H1 (cell line): ENCODE measurements around the gene MBTPS2. TPM values are rescaled to one million over a fixed set of nuclear protein-coding genes. Genes with fewer than 3 reads are reported as not detected.

Experiments
- CTCF ChIA-PET: fragments of 300-600 bp; sonication (Branson Sonifier 250); formaldehyde crosslinking; loops from one replicate; lab custom pipeline; 2021; ENCODE audit not compliant: partially characterized antibody; lab: Charles Lee
- POLR2A ChIA-PET: fragments of 300-600 bp; sonication (Branson Sonifier 250); formaldehyde crosslinking; loops from one replicate; lab custom pipeline; 2021; ENCODE audit warnings: inconsistent platforms; ENCODE audit not compliant: partially characterized antibody; lab: Charles Lee
- DNase-seq, 2 experiments: peaks; one replicate each; pipeline versions ENCODE4 v3.0.0 to v3.0.0-alpha.2; 2010 to 2022; ENCODE audit warnings: low spot score in 2 of 2, low read depth in 1 of 2, mixed read lengths in 1 of 2
- FAIRE-seq: peaks from 2 replicates; lab custom pipeline; 2011; peaks lifted over from hg19 to GRCh38; lab: Jason Lieb, UNC
- H2AFZ ChIP-seq: 2 replicates; pipeline ENCODE4 v1.8.1; 2012; ENCODE audit warnings: low read length, inconsistent platforms
- H2AK5ac ChIP-seq: 2 replicates; pipeline ENCODE4 v1.6.1; 2013; ENCODE audit warnings: low read depth, low read length
- H2BK120ac ChIP-seq: replicated peaks from 2 replicates; pipeline ENCODE3; 2013; ENCODE audit warnings: low read depth, low read length, inconsistent platforms
- H2BK12ac ChIP-seq: 2 replicates; pipeline ENCODE4 v1.6.1; 2013; ENCODE audit warnings: low read depth, low read length
- H2BK15ac ChIP-seq: 2 replicates; pipeline ENCODE4 v1.6.1; 2013; ENCODE audit warnings: low read length
- H2BK20ac ChIP-seq: 2 replicates; pipeline ENCODE4 v1.6.1; 2013; ENCODE audit warnings: low read length
- H2BK5ac ChIP-seq: 2 replicates; pipeline ENCODE4 v1.6.1; 2013; ENCODE audit warnings: low read depth, low read length
- H3K14ac ChIP-seq: 2 replicates; pipeline ENCODE4 v1.6.1; 2013; ENCODE audit warnings: inconsistent platforms; ENCODE audit not compliant: insufficient read length
- H3K18ac ChIP-seq: 2 replicates; pipeline ENCODE4 v1.6.1; 2013; ENCODE audit warnings: low read length; ENCODE audit errors: extremely low read depth
- H3K23ac ChIP-seq: 2 replicates; pipeline ENCODE4 v1.6.1; 2013; ENCODE audit warnings: inconsistent platforms; ENCODE audit not compliant: insufficient read length
- H3K23me2 ChIP-seq: 2 replicates; pipeline ENCODE4 v1.6.1; 2013; ENCODE audit warnings: low read depth, low read length
- H3K27ac ChIP-seq: 2 replicates; pipeline ENCODE4 v1.6.1; 2011; ENCODE audit warnings: low read depth, low read length, inconsistent platforms
- H3K27me3 ChIP-seq, 4 experiments: replicated peaks in 1 of 4; 1 replicate in 1 of 4; 2 replicates in 3 of 4; pipeline versions ENCODE4 v1.6.1 to v1.8.1; 2011 to 2013; ENCODE audit warnings: low read length in 3 of 4, mild to moderate bottlenecking in 3 of 4, inconsistent platforms in 2 of 4, mixed read lengths in 2 of 4, moderate library complexity in 1 of 4; ENCODE audit not compliant: control insufficient read depth in 3 of 4, insufficient read depth in 3 of 4; ENCODE audit errors: extremely low read depth in 1 of 4
- H3K36me3 ChIP-seq, 4 experiments: 2 replicates each; pipeline versions ENCODE4 v1.6.1 to v1.8.1; 2011 to 2013; ENCODE audit warnings: mild to moderate bottlenecking in 4 of 4, low read length in 3 of 4, moderate library complexity in 2 of 4, control low read depth in 1 of 4, inconsistent platforms in 1 of 4; ENCODE audit not compliant: insufficient read depth in 4 of 4, control insufficient read depth in 2 of 4
- H3K4ac ChIP-seq: replicated peaks from 2 replicates; pipeline ENCODE3; 2013; ENCODE audit warnings: low read length, low read depth, mixed read lengths, inconsistent platforms; ENCODE audit not compliant: insufficient read length
- H3K4me1 ChIP-seq, 4 experiments: replicated peaks in 1 of 4; 1 replicate in 1 of 4; 2 replicates in 3 of 4; pipeline versions ENCODE4 v1.6.1 to v1.8.1; 2011 to 2013; ENCODE audit warnings: low read length in 3 of 4, inconsistent platforms in 2 of 4, mixed read lengths in 1 of 4; ENCODE audit not compliant: insufficient read depth in 4 of 4, control insufficient read depth in 3 of 4
- H3K4me2 ChIP-seq, 2 experiments: 2 replicates each; pipeline versions ENCODE4 v1.6.1 to v1.8.1; 2011 to 2013; ENCODE audit warnings: low read depth in 2 of 2, low read length in 2 of 2, control low read depth in 1 of 2, inconsistent platforms in 1 of 2, mild to moderate bottlenecking in 1 of 2; ENCODE audit not compliant: insufficient read depth in 1 of 2
- H3K4me3 ChIP-seq, 4 experiments: fragments of 200-600, 300-600 bp in 1 of 4; sonication (generic), shearing (Covaris generic), sonication (Bioruptor Twin) in 1 of 4; 2 replicates each; pipeline versions ENCODE4 v1.5.1 to v1.8.1; 2011 to 2016; ENCODE audit warnings: low read length in 4 of 4, low read depth in 3 of 4, control low read depth in 2 of 4, inconsistent platforms in 2 of 4, mild to moderate bottlenecking in 2 of 4, mixed read lengths in 1 of 4, moderate library complexity in 1 of 4; ENCODE audit not compliant: insufficient read depth in 2 of 4; ENCODE audit errors: extremely low read depth in 1 of 4
- H3K56ac ChIP-seq: replicated peaks from 2 replicates; pipeline ENCODE3; 2013; ENCODE audit warnings: low read depth, mild to moderate bottlenecking, mixed read lengths, low read length, inconsistent platforms; ENCODE audit not compliant: insufficient read length
- H3K79me1 ChIP-seq: 2 replicates; pipeline ENCODE4 v1.6.1; 2013; ENCODE audit warnings: low read depth, low read length, control low read depth
- H3K79me2 ChIP-seq, 2 experiments: 2 replicates each; pipeline versions ENCODE4 v1.6.1 to v1.8.1; 2012 to 2013; ENCODE audit warnings: low read length in 2 of 2, mild to moderate bottlenecking in 2 of 2, inconsistent platforms in 1 of 2; ENCODE audit not compliant: insufficient read depth in 2 of 2, control insufficient read depth in 1 of 2
- H3K9ac ChIP-seq, 4 experiments: replicated peaks in 1 of 4; 1 replicate in 1 of 4; 2 replicates in 3 of 4; pipeline versions ENCODE4 v1.6.1 to v1.8.1; 2011 to 2013; ENCODE audit warnings: low read depth in 3 of 4, low read length in 3 of 4, control low read depth in 2 of 4, mild to moderate bottlenecking in 2 of 4, moderate library complexity in 2 of 4, inconsistent platforms in 1 of 4; ENCODE audit errors: extremely low read depth in 1 of 4
- H3K9me3 ChIP-seq, 2 experiments: 2 replicates each; pipeline versions ENCODE4 v1.6.1 to v1.8.1; 2012 to 2013; ENCODE audit warnings: mild to moderate bottlenecking in 2 of 2, moderate library complexity in 2 of 2, control low read depth in 1 of 2, inconsistent platforms in 1 of 2, low read depth in 1 of 2, low read length in 1 of 2, mixed read lengths in 1 of 2; ENCODE audit not compliant: insufficient read depth in 2 of 2
- H4K20me1 ChIP-seq, 2 experiments: replicated peaks in 1 of 2; 2 replicates each; pipeline versions ENCODE3 to v1.8.1; 2011 to 2013; ENCODE audit warnings: inconsistent platforms in 2 of 2, low read length in 2 of 2, mild to moderate bottlenecking in 1 of 2; ENCODE audit not compliant: insufficient read depth in 2 of 2, control insufficient read depth in 1 of 2
- H4K5ac ChIP-seq: 2 replicates; pipeline ENCODE4 v1.6.1; 2013; ENCODE audit warnings: low read length, low read depth, mixed read lengths, inconsistent platforms; ENCODE audit not compliant: insufficient read length
- H4K8ac ChIP-seq: 2 replicates; pipeline ENCODE4 v1.8.0; 2013; ENCODE audit warnings: mild to moderate bottlenecking, moderate library complexity, low read length, inconsistent platforms; ENCODE audit not compliant: insufficient read depth; ENCODE audit errors: extremely low read depth
- H4K91ac ChIP-seq: replicated peaks from 2 replicates; pipeline ENCODE3; 2013; ENCODE audit warnings: low read length, mixed read lengths, inconsistent platforms; ENCODE audit not compliant: insufficient read length
- BACH1 ChIP-seq: IDR thresholded peaks from 2 replicates; pipeline ENCODE4 v1.6.1; 2012; ENCODE audit warnings: low read length, improper control_type of control experiment
- BCL11A ChIP-seq, 2 experiments: IDR thresholded peaks; one replicate each; pipeline ENCODE4 v1.6.1; 2011; ENCODE audit warnings: low read depth in 2 of 2, low read length in 2 of 2, mild to moderate bottlenecking in 2 of 2
- E2F6 ChIP-seq: IDR thresholded peaks from 2 replicates; pipeline ENCODE4 v1.6.1; 2012; ENCODE audit warnings: inconsistent platforms
- EZH2 ChIP-seq: fragments of 200-600 bp; sonication (generic); IDR thresholded peaks from 2 replicates; pipeline ENCODE4 v1.7.1; 2012; ENCODE audit warnings: low read depth, mild to moderate bottlenecking, moderate library complexity, low read length, inconsistent platforms; ENCODE audit not compliant: severe bottlenecking
- MAFK ChIP-seq: IDR thresholded peaks from 2 replicates; pipeline ENCODE4 v1.6.1; 2012; ENCODE audit warnings: low read depth, mild to moderate bottlenecking, improper control_type of control experiment, low read length
- MAX ChIP-seq: IDR thresholded peaks from 2 replicates; pipeline ENCODE4 v1.6.1; 2012; ENCODE audit warnings: inconsistent platforms
- PHF8 ChIP-seq: fragments of 200-600 bp; sonication (generic); conservative IDR thresholded peaks from 2 replicates; pipeline ENCODE4 v1.7.1; 2012; ENCODE audit warnings: low read depth, mild to moderate bottlenecking, inconsistent platforms, low read length, moderate library complexity
- RXRA ChIP-seq: IDR thresholded peaks from 2 replicates; pipeline ENCODE4 v1.6.1; 2011; ENCODE audit warnings: low read depth, mild to moderate bottlenecking, low read length, moderate library complexity; ENCODE audit not compliant: insufficient read depth
- SIRT6 ChIP-seq: IDR thresholded peaks from one replicate; pipeline ENCODE4 v1.7.1; 2012; ENCODE audit warnings: low read length, inconsistent platforms
- SIX5 ChIP-seq: IDR thresholded peaks from 2 replicates; pipeline ENCODE4 v1.6.1; 2011; ENCODE audit warnings: mild to moderate bottlenecking, low read depth, low read length
- SP1 ChIP-seq: IDR thresholded peaks from 2 replicates; pipeline ENCODE4 v1.6.1; 2011; ENCODE audit warnings: low read depth, low read length
- SP2 ChIP-seq: IDR thresholded peaks from 2 replicates; pipeline ENCODE4 v1.6.1; 2012; ENCODE audit warnings: mild to moderate bottlenecking, low read length, inconsistent platforms
- TCF12 ChIP-seq: IDR thresholded peaks from 2 replicates; pipeline ENCODE4 v1.6.1; 2011; ENCODE audit warnings: low read depth, mild to moderate bottlenecking, low read length
- TEAD4 ChIP-seq: IDR thresholded peaks from 2 replicates; pipeline ENCODE4 v1.6.1; 2012; ENCODE audit warnings: low read depth, low read length, inconsistent platforms, mixed read lengths
- WGBS, 2 experiments: shearing (Covaris generic) in 1 of 2; methylation state at CpG; one replicate each; pipeline versions ENCODE4 v1.1.6 to v1.1.7; 2013 to 2015; ENCODE audit warnings: low lambda C conversion rate in 2 of 2, mixed read lengths in 2 of 2, inconsistent platforms in 1 of 2, low coverage in 1 of 2, missing lambda C conversion rate in 1 of 2; ENCODE audit not compliant: insufficient replicate concordance in 2 of 2, insufficient coverage in 1 of 2, insufficient read length in 1 of 2; ENCODE audit errors: extremely low coverage in 1 of 2, missing lambda C conversion rate in 1 of 2; 5-methylcytosine and 5-hydroxymethylcytosine counted together
- polyA plus RNA-seq, 7 experiments: library from polyadenylated mRNA; depleted of rRNA in 3 of 7; stranded (reverse) in 5 of 7; unstranded in 2 of 7; fragments of >200 nt in 5 of 7; fragments of 200-250 nt in 2 of 7; gene quantifications; 1 replicate in 5 of 7; 2 replicates in 1 of 7; 4 replicates in 1 of 7; pipeline versions ENCODE4 v1.2.1 to v1.2.3, GENCODE V29; 2011 to 2013; ENCODE audit warnings: missing spikeins in 2 of 7, mixed read lengths in 2 of 7
- total RNA-seq: library from RNA; stranded (reverse); fragmentation: NEBNext Ultra II Directional; extraction: Animal tissue kit (Norgen Biotek cat#: 25700); gene quantifications from 2 replicates; pipeline ENCODE4 v1.2.1, GENCODE V29; 2021

MBTPS2 gene
- total and polyA plus RNA-seq, 2 of the 8 experiments (the other 6 are each of a cell fraction or from before 2014, with no cell fraction given) = 4.3 to 7.4 TPM

- no peak overlapping the region for H4K5ac ChIP-seq
- no peaks in the 10 kb centered on the region for H3K79me1 ChIP-seq
- H3K4ac ChIP-seq = no peak overlapping the region
- no peaks in the 10 kb centered on the region for H3K27me3 ChIP-seq
- DNase-seq (no peak), FAIRE-seq (no peak)
- H3K36me3 ChIP-seq = no peaks in the 10 kb centered on the region; a peak in 1 of 8 replicates
- H3K56ac ChIP-seq = no peak overlapping the region
- no peak overlapping the region for H3K14ac ChIP-seq
- H2AK5ac ChIP-seq = no peak overlapping the region
- H2BK20ac ChIP-seq = no peak overlapping the region
- no peaks in the 10 kb centered on the region for H3K9me3 ChIP-seq
- H4K8ac ChIP-seq = no peak overlapping the region
- H3K79me2 ChIP-seq = no peaks in the 10 kb centered on the region
- H3K9ac ChIP-seq = no peak overlapping the region
- CTCF ChIA-PET = no interaction called here
- POLR2A ChIA-PET = interaction anchor here (1.9 kb wide), 1 partner anchor 12 kb away, joined by 4 read pairs; no protein-coding TSS in a partner anchor
- no peak overlapping the region for H2BK5ac ChIP-seq
- no peak overlapping the region for H2AFZ ChIP-seq
- H4K91ac ChIP-seq = no peak overlapping the region
- H3K27ac ChIP-seq = no peak overlapping the region
- no peak overlapping the region for H3K4me2 ChIP-seq
- 89% methylated on average over 4 of the region's 4 CpGs; no CpG with 5 or more reads in 1 of the 2 experiments for WGBS, 2 experiments
- H3K18ac ChIP-seq = no peak overlapping the region
- H3K4me1 ChIP-seq = no peaks in the 10 kb centered on the region
- H2BK120ac ChIP-seq = no peak overlapping the region
- H3K23ac ChIP-seq = no peak overlapping the region
- no peak overlapping the region for H2BK15ac ChIP-seq
- H3K4me3 ChIP-seq = no peak overlapping the region
- no peaks in the 10 kb centered on the region for H3K23me2 ChIP-seq
- no peak overlapping the region for H2BK12ac ChIP-seq
- no peaks in the 10 kb centered on the region for H4K20me1 ChIP-seq
- TF ChIP-seq EZH2 = no peak
- TF ChIP-seq BACH1 = no peak
- no peak for TF ChIP-seq TEAD4
- no peak for TF ChIP-seq MAX
- TF ChIP-seq E2F6 = no peak
- TF ChIP-seq SP1 = no peak
- TF ChIP-seq SIRT6 = no peak
- no peak for TF ChIP-seq BCL11A (IDR thresholded peaks at IDR 0.05; ENCODE audit: low read depth in 2 of 2, low read length in 2 of 2)
- no peak for TF ChIP-seq TCF12
- no peak for TF ChIP-seq SIX5
- no peak for TF ChIP-seq RXRA
- TF ChIP-seq MAFK = no peak
- TF ChIP-seq PHF8 = no peak
- TF ChIP-seq SP2 = no peak
These were observed 33.8 kb downstream of the MBTPS2 start for GRCh38 chrX:21873063-21873775.
